NT2/D1 (cell line): ENCODE measurements around the gene PRSS21.

Experiments used
- DNase-seq: peaks from one replicate; pipeline ENCODE4 v3.0.0-alpha.2; 2011; ENCODE audit warnings: low read depth, low spot score
- H3K27me3 ChIP-seq: 2 replicates; pipeline ENCODE4 v1.6.0; 2011; ENCODE audit warnings: mild to moderate bottlenecking; ENCODE audit not compliant: insufficient read length, insufficient read depth
- H3K36me3 ChIP-seq: 2 replicates; pipeline ENCODE4 v1.6.1; 2011; ENCODE audit warnings: mild to moderate bottlenecking, low read length, mixed read lengths; ENCODE audit not compliant: insufficient read depth, insufficient read length
- H3K4me1 ChIP-seq: 2 replicates; pipeline ENCODE4 v1.5.1; 2011; ENCODE audit not compliant: insufficient read depth, insufficient read length
- H3K4me3 ChIP-seq: 2 replicates; pipeline ENCODE4 v1.5.1; 2011; ENCODE audit warnings: low read depth; ENCODE audit not compliant: insufficient read length
- H3K9ac ChIP-seq: 2 replicates; pipeline ENCODE4 v1.6.0; 2011; ENCODE audit warnings: low read depth; ENCODE audit not compliant: insufficient read length
- H3K9me3 ChIP-seq: 2 replicates; pipeline ENCODE4 v1.5.1; 2011; ENCODE audit warnings: mild to moderate bottlenecking, low read length; ENCODE audit not compliant: insufficient read depth
- SUZ12 ChIP-seq: IDR thresholded peaks from 2 replicates; pipeline ENCODE4 v1.6.1; 2011; ENCODE audit not compliant: insufficient read length, insufficient read depth; ENCODE audit errors: extremely low read depth
- YY1 ChIP-seq: IDR thresholded peaks from 2 replicates; pipeline ENCODE4 v1.6.1; 2011; ENCODE audit not compliant: insufficient read length, insufficient read depth
- ZNF274 ChIP-seq: IDR thresholded peaks from 2 replicates; pipeline ENCODE4 v1.6.1; 2011; ENCODE audit warnings: mild to moderate bottlenecking, low read depth, low read length

Gene PRSS21

GRCh38 chr16:2836646-2837508 is 19.8 kb downstream of the PRSS21 start:
- peaks cover 14% of the 10 kb centered on the region for H3K4me1 ChIP-seq
- DNase-seq = no peak
- peak overlapping the region; percentile 50 for H3K9ac ChIP-seq
- H3K9me3 ChIP-seq = no peaks in the 10 kb centered on the region
- H3K36me3 ChIP-seq = no peaks in the 10 kb centered on the region
- H3K27me3 ChIP-seq = no peaks in the 10 kb centered on the region
- TF ChIP-seq ZNF274 = no peak
- TF ChIP-seq YY1 = no peak
- TF ChIP-seq SUZ12 = no peak
- no peak overlapping the region for H3K4me3 ChIP-seq

GRCh38 chr16:2838928-2839327 is 21.9 kb downstream of the PRSS21 start:
- H3K36me3 ChIP-seq = no peaks in the 10 kb centered on the region
- TF ChIP-seq SUZ12 = no peak
- no peak for TF ChIP-seq YY1
- no peak for TF ChIP-seq ZNF274
- H3K4me1 ChIP-seq = peaks cover 14% of the 10 kb centered on the region
- H3K27me3 ChIP-seq = no peaks in the 10 kb centered on the region
- H3K9ac ChIP-seq = no peak overlapping the region
- no peaks in the 10 kb centered on the region for H3K9me3 ChIP-seq
- peak; percentile 32 for DNase-seq
- no peak overlapping the region for H3K4me3 ChIP-seq

DNA sequence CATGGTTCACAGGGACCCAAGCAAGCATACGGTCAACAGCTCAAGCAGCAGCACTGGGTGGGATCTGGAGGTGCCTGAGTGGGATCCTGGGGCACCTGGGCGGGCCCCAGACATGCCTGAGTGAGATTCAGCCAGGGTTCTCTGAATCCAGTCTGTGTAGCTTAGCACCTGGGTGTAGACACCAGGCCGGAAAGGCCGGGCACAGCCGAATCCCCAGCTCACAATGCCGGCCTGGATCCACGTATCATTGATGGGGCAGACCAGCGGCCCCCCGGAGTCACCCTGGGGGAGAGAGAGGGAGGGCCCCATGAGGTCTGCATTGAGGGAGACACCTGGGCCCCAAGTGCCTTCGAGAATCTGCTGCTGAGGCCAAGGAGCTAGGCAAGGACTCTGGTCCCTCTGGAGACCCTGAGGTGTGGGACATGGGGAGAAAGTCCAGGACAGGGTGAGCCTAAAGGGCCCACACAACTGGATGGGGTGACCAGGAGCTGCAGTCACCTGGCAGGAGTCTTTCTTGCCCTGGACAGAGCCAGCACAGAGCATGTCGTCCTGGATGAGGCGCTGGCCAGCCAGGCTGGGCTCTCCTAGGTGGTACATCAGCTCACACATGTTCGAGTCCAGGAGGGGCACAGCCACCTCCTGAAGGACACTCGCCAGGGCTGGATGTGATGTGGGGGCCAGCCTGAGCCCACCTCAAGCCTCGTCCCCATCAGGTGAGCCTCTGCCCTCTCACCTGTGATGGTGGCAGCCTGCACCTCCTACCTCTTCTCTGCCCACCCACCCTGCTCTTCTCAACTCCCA is 22.8 kb downstream of the PRSS21 start:
- Histone ChIP-seq H3K36me3 (no peaks in the 10 kb centered on the region), H3K9ac (no peak overlapping the region), H3K4me3 (no peak overlapping the region), H3K27me3 (no peaks in the 10 kb centered on the region), H3K4me1 (peaks cover 14% of the 10 kb centered on the region), H3K9me3 (no peaks in the 10 kb centered on the region)
- DNase-seq = no peak
- TF ChIP-seq SUZ12 = no peak
- TF ChIP-seq YY1 = no peak
- no peak for TF ChIP-seq ZNF274

- Histone ChIP-seq H3K4me1 (peaks cover 11% of the 10 kb centered on the region), H3K9me3 (peaks cover 7% of the 10 kb centered on the region; the same call in 1 of the 2 replicates), H3K36me3 (no peaks in the 10 kb centered on the region), H3K4me3 (no peak overlapping the region), H3K9ac (no peak overlapping the region), H3K27me3 (no peaks in the 10 kb centered on the region)
- TF ChIP-seq SUZ12 = no peak
- TF ChIP-seq ZNF274 = no peak
- TF ChIP-seq YY1 = no peak
- no peak for DNase-seq
These were observed 23.9 kb downstream of the PRSS21 start for GRCh38 chr16:2840914-2841313.

DNA sequence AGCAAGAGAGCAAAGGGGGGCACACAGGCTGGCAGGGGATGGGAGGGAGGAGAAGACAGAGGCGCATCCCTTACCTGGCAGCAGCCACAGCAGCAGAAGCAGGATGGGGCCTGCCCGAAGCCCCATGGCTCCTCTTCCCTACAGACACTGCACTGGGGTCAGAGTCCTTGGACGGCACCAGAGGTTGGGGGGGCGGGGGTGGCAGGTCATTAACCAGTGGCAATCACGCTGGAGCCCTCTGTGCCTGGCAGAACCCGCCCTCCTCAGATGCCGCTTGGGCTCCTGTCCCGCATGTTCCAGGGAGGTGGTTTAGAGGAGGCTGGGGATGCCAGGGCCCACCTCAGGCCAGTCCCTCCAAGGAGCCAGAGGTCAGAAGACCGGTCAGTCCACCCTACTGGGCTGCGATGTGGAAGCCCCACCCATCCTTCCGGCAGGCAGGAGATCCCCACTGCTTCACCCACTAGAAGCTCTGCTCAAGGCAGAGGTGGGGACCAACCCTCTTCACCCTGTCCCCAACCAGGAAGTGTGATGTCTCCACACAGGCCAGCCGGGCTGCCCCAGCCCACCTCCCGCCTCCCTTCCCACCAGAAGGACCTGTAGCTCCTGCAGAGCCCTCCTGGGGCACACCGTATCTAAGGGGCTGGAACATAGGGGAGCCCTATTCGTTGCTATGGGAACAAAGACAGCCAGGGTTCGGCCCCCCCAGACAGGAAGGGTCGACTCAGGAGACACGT is 24.7 kb downstream of the PRSS21 start:
- DNase-seq = no peak
- Histone ChIP-seq H3K9me3 (peaks cover 7% of the 10 kb centered on the region; the same call in 1 of the 2 replicates), H3K27me3 (no peaks in the 10 kb centered on the region), H3K4me3 (no peak overlapping the region), H3K4me1 (peaks cover 6% of the 10 kb centered on the region), H3K9ac (no peak overlapping the region), H3K36me3 (no peaks in the 10 kb centered on the region)
- TF ChIP-seq YY1 (no peak), ZNF274 (no peak), SUZ12 (no peak)

DNA sequence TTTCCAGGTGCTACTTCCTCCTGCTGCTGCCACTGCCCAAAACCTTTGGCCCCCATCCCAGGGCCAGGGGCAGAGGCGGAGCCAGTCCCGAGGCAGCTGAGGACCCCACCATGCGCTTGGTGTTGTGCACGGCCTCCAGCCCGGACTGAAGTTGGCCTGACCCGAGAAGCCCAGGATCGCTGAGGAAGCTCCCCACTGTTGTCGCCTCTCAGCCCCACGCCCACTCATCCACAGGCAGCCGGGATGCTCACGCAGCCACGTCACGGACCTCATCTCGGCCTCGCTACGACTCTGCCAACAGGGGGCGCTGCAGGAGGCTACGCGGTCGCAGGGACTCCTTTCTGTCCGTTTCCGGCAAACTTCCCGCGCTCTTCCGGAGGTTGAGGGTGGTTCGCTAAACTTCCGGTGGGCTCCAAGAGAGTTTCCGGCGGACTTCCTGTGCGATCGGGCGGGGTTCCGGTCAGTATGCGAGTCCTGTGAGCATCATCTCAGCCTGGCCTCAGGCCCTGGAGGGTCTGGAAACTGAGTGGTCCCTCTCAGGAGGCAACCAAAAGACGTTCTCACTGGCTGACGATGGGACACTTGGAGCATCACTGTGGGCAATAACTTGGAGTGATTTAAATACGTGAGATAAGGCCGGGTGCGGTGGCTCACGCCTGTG is 25.4 kb downstream of the PRSS21 start:
- DNase-seq = peak; percentile 30
- no peaks in the 10 kb centered on the region for H3K36me3 ChIP-seq
- H3K4me3 ChIP-seq = no peak overlapping the region
- peaks cover 8% of the 10 kb centered on the region; the same call in 1 of the 2 replicates for H3K9me3 ChIP-seq
- H3K4me1 ChIP-seq = no peaks in the 10 kb centered on the region
- H3K9ac ChIP-seq = no peak overlapping the region
- H3K27me3 ChIP-seq = no peaks in the 10 kb centered on the region
- no peak for TF ChIP-seq YY1
- no peak for TF ChIP-seq ZNF274
- TF ChIP-seq SUZ12 = no peak

DNA sequence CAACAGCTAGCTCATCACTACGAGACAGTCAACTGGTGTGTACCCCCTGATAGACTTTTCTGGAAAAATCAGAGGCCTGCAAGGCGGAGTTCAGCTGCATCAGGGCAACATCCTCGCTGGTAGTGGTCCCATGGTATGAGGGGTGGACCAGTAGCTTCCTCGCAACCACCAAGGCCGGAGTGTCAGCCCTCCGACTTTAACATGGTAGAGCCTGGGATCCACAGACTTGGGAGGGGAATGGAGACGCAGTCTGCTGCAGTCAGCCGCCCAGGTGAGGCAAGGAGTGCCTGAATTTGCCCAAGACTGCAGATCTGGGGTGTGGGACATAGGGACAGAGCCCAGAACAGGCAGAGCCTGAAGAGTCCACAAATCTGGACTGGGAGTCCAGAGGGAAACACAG is 26.5 kb downstream of the PRSS21 start:
- H3K4me3 ChIP-seq = no peak overlapping the region
- no peaks in the 10 kb centered on the region for H3K27me3 ChIP-seq
- H3K36me3 ChIP-seq = no peaks in the 10 kb centered on the region
- H3K9me3 ChIP-seq = peaks cover 17% of the 10 kb centered on the region
- TF ChIP-seq SUZ12 = no peak
- TF ChIP-seq ZNF274 = no peak
- TF ChIP-seq YY1 = no peak
- no peak for DNase-seq
- no peaks in the 10 kb centered on the region for H3K4me1 ChIP-seq
- no peak overlapping the region for H3K9ac ChIP-seq
